Measurements from ENCODE around the gene HOXC5.

The HOXC5 gene

DNA sequence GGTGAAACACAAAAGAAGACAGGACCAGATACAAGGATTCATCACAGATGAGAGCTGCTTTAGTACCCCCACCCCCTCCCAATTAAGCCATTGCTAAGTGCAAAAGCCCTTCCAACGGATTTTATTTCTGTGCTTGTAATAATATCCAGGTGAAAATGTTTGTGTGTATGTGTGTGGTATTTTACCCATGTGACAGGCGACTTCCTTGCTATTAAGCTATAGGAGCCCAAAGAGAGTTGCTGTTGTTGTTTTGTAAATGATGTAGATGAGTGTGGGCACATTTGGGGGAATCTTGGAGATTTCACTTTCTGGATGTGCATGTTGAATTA lies 17.6 kb downstream of the HOXC5 start:
- no peak overlapping the region for H3K27ac Mint-ChIP-seq
- no peak overlapping the region for H3K4me3 Mint-ChIP-seq
- peaks cover 73% of the 10 kb centered on the region for H3K27me3 Mint-ChIP-seq
- no peak for ATAC-seq
- no peaks in the 10 kb centered on the region for H3K36me3 Mint-ChIP-seq
- peaks cover 44% of the 10 kb centered on the region for H3K4me1 Mint-ChIP-seq
- H3K9me3 Mint-ChIP-seq = no peaks in the 10 kb centered on the region

DNA sequence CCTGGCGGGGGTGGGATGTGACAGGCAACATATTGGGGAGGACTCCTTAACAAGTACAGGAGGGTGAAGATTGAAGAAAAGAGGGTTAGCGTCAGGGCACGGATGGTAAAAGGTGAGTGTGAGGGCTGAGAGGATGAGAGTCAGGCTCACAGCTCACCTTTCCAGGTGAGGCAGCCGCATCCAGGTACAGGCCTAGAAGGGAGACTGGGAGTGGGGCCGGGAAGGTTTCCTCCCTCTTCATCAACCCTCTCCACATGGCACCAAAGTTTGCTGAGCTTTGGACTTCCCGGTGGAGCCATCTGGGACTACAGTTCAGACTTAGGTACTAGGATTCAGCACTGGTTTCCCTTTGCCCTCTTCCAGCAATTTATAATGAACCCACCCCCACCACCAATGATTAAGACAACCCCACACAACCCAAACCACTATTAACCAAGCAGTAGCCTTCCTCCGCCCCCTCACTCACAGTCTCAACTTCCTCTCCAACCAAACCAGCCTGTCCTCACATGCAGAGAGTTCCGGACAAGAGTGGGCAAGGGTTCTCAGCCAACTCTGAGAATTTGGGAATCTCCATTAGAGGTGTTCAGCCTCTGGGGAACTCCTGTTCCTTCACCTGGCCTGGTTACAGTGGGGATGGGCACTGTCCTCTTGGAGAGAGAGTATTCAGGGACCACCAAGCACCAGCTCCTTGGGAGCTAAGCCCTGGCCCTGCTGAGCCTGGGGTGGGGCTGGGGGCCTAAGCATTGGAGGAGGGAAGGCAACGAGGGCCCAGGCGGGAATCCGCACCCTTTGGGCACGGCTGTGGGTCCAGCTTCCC lies 18.4 kb downstream of the HOXC5 start:
- Mint-ChIP-seq H3K27me3 (peaks cover 65% of the 10 kb centered on the region), H3K4me3 (no peak overlapping the region), H3K36me3 (no peaks in the 10 kb centered on the region), H3K9me3 (no peaks in the 10 kb centered on the region), H3K4me1 (peaks cover 52% of the 10 kb centered on the region), H3K27ac (no peak overlapping the region)
- no peak for ATAC-seq

DNA sequence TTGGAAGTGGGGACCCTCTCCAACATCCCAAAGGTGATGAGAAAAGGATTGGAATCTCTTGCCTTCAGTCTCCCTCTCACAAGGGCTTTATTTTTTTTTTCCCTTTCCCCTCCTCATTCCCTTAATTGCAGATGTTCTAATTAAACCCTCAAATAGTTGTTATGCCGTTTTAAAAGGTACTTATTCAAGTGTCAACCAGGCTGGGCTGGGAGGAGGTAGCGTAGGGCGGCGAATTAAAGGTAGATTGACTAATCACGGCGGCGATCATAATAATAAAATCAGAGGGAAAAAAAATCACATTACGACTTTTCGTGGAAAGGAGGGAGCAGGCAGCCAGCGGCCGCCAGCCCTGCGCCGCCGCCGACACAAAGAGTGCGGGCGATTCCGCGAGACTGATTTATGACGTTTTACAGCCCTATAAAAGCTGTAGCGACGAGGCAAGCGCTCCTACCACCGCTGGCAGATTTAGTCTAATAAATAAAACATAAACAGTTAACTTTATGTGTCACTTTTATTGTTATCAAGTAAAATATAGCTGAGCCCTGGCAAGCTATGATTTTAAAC lies 19.1 kb downstream of the HOXC5 start:
- Mint-ChIP-seq H3K4me3 (peak overlapping the region; percentile 32), H3K27me3 (peaks cover 58% of the 10 kb centered on the region), H3K9me3 (no peaks in the 10 kb centered on the region), H3K4me1 (peaks cover 55% of the 10 kb centered on the region), H3K27ac (peak overlapping the region; percentile 91), H3K36me3 (no peaks in the 10 kb centered on the region)
- ATAC-seq = no peak

DNA sequence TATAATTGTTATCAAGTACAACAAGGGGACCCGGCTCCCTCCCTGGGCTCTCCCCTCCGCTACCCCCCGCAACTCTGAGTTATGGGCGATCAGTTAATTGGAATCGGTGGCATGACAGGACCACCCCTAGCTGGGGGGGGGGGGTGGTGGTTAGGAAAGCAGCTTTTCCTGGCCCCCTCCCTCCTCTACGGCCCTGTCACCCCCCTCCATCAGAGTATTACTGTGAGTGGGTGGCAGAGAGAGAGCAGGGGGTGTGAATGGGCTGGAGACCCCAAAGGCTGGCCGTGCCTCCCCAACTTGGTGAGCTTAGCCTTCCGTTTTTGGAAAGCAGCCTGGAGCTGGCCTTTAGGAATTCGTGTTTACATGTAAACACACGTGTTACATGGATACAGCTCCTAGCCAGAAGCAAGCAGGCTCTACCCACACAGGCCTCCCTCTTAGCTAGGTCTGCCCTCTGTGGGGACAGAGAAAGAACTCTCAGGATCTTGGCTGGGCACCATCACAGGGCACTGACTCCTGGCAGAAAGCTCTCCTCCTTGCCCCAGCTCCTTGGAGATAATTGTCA lies 19.7 kb downstream of the HOXC5 start:
- no peaks in the 10 kb centered on the region for H3K9me3 Mint-ChIP-seq
- H3K36me3 Mint-ChIP-seq = no peaks in the 10 kb centered on the region
- peaks cover 60% of the 10 kb centered on the region for H3K4me1 Mint-ChIP-seq
- peak overlapping the region; percentile 91 for H3K27ac Mint-ChIP-seq
- peaks cover 52% of the 10 kb centered on the region for H3K27me3 Mint-ChIP-seq
- ATAC-seq = no peak
- peak overlapping the region; percentile 94 for H3K4me3 Mint-ChIP-seq

DNA sequence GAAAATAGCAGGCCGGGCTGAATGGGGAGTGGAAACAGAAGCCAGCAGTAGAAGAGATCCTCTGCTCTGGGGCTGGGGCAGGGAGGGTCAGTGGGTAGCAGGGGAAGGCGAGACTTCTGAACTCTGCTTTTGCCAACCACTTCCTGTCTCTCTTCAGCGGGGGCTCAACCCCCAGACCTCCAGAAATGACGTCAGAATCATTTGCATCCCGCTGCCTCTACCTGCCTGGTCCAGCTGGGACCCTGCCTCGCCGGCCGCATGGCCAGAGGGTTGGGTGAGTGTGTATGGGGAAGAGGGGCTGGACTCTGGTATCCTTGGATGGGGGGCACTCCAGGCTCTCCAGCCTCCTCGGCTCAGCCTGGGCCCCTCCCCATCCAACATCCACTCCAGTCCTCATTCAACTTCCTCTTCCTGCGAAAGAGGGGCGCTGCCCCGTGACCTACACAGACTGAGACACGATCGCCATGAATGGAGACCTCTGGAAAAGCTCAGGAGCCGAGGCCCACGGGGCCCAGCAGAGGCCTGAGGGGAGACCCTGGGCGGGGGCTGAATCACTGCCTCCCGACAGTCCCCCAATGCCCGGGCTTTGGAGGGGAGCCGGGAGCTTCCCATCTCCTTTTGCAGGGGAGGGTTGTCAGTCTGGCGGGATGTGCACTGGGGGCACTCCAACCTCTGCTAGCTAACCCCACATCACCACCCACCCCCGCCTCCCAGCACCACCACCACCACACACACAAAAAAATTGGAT lies 20.3 kb downstream of the HOXC5 start:
- Mint-ChIP-seq H3K9me3 (no peaks in the 10 kb centered on the region), H3K4me1 (peaks cover 60% of the 10 kb centered on the region), H3K27ac (peak overlapping the region; percentile 91), H3K4me3 (peak overlapping the region; percentile 94), H3K27me3 (peaks cover 49% of the 10 kb centered on the region), H3K36me3 (peaks cover 1% of the 10 kb centered on the region)
- ATAC-seq = peak; percentile 84

DNA sequence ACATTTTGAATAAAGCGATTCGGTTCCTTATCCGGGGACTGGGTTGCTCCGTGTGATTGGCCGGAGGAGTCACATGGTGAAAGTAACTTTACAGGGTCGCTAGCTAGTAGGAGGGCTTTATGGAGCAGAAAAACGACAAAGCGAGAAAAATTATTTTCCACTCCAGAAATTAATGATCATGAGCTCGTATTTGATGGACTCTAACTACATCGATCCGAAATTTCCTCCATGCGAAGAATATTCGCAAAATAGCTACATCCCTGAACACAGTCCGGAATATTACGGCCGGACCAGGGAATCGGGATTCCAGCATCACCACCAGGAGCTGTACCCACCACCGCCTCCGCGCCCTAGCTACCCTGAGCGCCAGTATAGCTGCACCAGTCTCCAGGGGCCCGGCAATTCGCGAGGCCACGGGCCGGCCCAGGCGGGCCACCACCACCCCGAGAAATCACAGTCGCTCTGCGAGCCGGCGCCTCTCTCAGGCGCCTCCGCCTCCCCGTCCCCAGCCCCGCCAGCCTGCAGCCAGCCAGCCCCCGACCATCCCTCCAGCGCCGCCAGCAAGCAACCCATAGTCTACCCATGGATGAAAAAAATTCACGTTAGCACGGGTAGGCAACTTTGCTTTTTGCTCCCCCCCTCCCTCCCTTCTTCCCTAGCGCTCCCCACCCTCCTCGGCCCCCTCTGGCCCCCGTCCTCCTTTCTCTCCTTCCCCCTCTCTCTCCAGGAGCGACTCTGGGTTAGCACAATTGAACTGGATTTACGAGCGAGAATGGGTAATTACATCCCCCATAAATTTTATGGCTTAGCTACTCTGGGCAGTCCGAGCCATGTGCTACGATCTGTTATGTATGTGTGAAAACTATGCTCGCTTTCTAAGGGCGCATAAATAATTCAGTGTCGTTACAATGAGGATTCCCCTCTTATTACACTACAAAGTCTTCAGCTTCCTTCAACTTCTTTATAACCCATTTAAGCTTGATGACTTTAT lies 21.2 kb downstream of the HOXC5 start, which contains the start of gene HOXC4:
Gene HOXC4 (plus strand): TSS at position 85 of the 991 bp plus-strand sequence. CDS start 88 bp downstream, at position 173.
- no peaks in the 10 kb centered on the region for H3K9me3 Mint-ChIP-seq
- peak within 1 kb of the TSS; percentile 94 for H3K4me3 Mint-ChIP-seq
- H3K36me3 Mint-ChIP-seq = peaks cover 7% of the 10 kb centered on the region
- peak within 1 kb of the TSS; percentile 91 for H3K27ac Mint-ChIP-seq
- H3K4me1 Mint-ChIP-seq = peaks cover 60% of the 10 kb centered on the region
- H3K27me3 Mint-ChIP-seq = peaks cover 46% of the 10 kb centered on the region
- ATAC-seq = peak; percentile 84

DNA sequence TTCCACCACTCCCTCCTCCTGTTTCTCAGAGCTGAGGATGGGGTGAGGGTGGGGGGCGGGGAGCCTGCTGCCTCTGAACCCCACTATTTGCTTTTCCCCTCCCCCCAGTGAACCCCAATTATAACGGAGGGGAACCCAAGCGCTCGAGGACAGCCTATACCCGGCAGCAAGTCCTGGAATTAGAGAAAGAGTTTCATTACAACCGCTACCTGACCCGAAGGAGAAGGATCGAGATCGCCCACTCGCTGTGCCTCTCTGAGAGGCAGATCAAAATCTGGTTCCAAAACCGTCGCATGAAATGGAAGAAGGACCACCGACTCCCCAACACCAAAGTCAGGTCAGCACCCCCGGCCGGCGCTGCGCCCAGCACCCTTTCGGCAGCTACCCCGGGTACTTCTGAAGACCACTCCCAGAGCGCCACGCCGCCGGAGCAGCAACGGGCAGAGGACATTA lies 21.9 kb downstream of the HOXC5 start:
- H3K4me1 Mint-ChIP-seq = peaks cover 60% of the 10 kb centered on the region
- H3K36me3 Mint-ChIP-seq = peaks cover 10% of the 10 kb centered on the region
- peak overlapping the region; percentile 91 for H3K27ac Mint-ChIP-seq
- no peaks in the 10 kb centered on the region for H3K9me3 Mint-ChIP-seq
- peak overlapping the region; percentile 94 for H3K4me3 Mint-ChIP-seq
- H3K27me3 Mint-ChIP-seq = peaks cover 44% of the 10 kb centered on the region
- ATAC-seq = no peak

DNA sequence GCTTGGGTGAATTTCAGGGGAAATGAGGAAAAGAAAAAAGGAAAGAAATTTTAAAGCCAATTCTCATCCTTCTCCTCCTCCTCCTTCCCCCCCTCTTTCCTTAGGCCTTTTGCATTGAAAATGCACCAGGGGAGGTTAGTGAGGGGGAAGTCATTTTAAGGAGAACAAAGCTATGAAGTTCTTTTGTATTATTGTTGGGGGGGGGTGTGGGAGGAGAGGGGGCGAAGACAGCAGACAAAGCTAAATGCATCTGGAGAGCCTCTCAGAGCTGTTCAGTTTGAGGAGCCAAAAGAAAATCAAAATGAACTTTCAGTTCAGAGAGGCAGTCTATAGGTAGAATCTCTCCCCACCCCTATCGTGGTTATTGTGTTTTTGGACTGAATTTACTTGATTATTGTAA lies 22.7 kb downstream of the HOXC5 start:
- ATAC-seq = no peak
- Mint-ChIP-seq H3K36me3 (peaks cover 13% of the 10 kb centered on the region), H3K9me3 (no peaks in the 10 kb centered on the region), H3K27ac (no peak overlapping the region), H3K27me3 (peaks cover 41% of the 10 kb centered on the region), H3K4me1 (peaks cover 53% of the 10 kb centered on the region), H3K4me3 (no peak overlapping the region)

DNA sequence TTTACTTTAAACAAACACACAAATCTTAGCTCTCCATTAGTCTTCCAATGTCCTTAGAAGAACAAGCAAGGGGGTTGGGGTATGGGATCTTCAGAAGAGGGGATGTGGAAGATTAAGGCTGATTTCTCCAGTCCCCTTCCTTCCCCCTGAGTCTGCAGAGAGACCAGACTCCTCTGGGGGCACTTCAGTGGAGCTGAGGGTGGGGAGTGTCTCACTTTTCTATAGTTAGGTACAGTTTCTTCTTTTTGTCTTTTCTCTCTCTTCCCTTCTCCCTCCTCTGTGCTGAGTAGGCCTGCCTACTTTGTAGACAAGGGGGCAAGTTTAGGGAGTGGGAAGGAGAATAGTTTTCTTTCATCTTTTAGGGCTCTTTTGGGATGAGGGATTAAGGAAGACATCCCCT lies 23.3 kb downstream of the HOXC5 start:
- ATAC-seq = no peak
- H3K4me1 Mint-ChIP-seq = peaks cover 48% of the 10 kb centered on the region
- no peak overlapping the region for H3K4me3 Mint-ChIP-seq
- H3K27me3 Mint-ChIP-seq = peaks cover 37% of the 10 kb centered on the region
- H3K9me3 Mint-ChIP-seq = no peaks in the 10 kb centered on the region
- H3K27ac Mint-ChIP-seq = no peak overlapping the region
- H3K36me3 Mint-ChIP-seq = peaks cover 13% of the 10 kb centered on the region

DNA sequence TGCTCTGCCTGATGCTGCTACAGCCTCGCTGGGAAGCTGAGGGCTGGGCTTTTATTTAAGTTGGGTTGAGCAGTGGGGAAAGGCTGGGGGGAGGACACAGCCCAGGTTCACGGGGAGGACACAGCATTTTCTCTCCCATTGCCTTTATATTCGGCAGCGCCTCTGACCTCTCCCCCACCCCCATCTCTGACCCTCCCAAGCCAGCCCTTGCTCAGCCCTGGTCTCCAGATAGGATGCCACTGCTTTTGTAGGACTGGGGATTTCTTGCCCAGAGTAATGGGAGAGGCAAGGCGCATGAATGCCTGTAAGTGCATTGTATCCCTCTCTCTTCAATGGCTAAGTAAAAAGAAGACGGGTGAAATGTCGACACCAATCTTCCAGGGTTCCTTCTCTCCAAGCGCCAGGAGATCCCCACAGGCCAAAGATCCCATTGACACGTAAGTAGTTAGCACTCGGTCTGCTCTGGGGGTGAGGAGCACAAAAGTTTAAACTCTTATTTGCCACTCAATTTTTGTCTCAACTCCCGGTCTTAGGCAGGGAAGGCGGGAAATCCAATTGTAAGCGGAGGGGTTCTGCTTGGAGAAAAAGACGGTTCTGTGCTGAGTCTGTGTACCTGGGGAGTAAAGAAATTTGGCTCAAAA lies 25.4 kb downstream of the HOXC5 start:
- ATAC-seq = no peak
- H3K4me3 Mint-ChIP-seq = no peak overlapping the region
- H3K9me3 Mint-ChIP-seq = no peaks in the 10 kb centered on the region
- H3K27ac Mint-ChIP-seq = no peak overlapping the region
- peaks cover 27% of the 10 kb centered on the region for H3K4me1 Mint-ChIP-seq
- H3K36me3 Mint-ChIP-seq = peaks cover 13% of the 10 kb centered on the region
- H3K27me3 Mint-ChIP-seq = peaks cover 32% of the 10 kb centered on the region

DNA sequence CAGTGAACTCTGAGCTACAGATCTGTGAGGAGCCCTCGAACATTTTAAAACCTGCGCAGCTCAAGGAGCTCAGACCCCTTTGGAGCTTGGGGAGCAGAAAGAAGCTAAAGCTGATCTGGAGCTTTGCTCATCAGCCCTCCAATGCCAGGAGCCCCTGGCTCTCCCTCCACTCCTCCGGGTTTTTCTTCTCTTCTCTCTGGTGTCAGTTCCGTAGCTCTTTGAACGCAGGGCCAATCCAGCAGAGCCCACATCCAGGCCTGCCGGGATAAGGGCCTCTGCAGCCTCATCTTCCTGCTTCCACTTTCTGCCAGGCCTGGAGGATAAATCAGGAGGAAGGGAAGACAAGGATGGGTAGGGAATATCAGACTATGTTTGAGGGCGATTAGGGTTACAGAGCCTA lies 26.8 kb downstream of the HOXC5 start:
- no peak overlapping the region for H3K4me3 Mint-ChIP-seq
- H3K27me3 Mint-ChIP-seq = peaks cover 31% of the 10 kb centered on the region
- peaks cover 22% of the 10 kb centered on the region for H3K4me1 Mint-ChIP-seq
- no peak overlapping the region for H3K27ac Mint-ChIP-seq
- H3K36me3 Mint-ChIP-seq = peaks cover 13% of the 10 kb centered on the region
- ATAC-seq = no peak
- no peaks in the 10 kb centered on the region for H3K9me3 Mint-ChIP-seq

DNA sequence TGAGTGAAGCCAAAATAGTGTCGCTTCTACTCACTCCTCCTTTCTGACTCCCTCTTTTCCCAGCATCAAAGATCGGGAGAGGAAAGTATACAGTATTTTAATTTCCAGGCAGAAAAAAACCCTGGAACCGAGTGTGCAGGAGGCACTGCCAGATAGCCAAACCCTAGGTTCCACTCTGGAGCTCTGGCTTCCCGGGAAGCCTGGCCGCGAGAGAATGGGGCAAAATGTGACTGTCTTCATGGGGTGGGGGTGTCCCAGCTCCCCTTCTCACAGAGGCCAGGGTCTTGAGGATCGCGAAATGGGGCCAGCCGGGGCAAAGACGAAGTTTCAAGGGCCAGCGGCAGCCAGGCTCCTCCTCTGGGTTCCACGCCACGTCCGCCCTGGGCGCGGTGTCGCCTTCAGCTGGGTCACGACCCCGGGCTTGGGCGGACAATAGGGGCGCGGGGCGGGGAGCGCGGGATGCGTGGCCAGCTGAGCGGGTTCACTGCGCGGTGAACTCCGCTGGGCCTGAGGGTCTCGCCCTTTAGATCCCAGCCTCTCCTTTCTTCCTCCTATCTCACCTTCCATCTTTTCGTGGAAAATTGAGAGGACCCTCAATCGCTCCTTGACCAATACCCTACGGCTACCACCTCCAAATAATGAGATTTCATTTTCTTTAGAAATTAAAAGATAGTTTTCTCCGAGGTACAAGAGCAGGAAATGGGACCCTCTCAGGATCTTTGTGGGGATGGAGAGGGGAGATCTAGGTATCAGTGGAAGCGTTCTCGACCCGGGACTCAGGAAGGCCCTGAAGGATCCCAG lies 27.5 kb downstream of the HOXC5 start:
- Mint-ChIP-seq H3K9me3 (no peaks in the 10 kb centered on the region), H3K4me1 (peaks cover 17% of the 10 kb centered on the region), H3K4me3 (no peak overlapping the region), H3K27ac (no peak overlapping the region), H3K36me3 (peaks cover 13% of the 10 kb centered on the region), H3K27me3 (peaks cover 30% of the 10 kb centered on the region)
- peak; percentile 36 for ATAC-seq

DNA sequence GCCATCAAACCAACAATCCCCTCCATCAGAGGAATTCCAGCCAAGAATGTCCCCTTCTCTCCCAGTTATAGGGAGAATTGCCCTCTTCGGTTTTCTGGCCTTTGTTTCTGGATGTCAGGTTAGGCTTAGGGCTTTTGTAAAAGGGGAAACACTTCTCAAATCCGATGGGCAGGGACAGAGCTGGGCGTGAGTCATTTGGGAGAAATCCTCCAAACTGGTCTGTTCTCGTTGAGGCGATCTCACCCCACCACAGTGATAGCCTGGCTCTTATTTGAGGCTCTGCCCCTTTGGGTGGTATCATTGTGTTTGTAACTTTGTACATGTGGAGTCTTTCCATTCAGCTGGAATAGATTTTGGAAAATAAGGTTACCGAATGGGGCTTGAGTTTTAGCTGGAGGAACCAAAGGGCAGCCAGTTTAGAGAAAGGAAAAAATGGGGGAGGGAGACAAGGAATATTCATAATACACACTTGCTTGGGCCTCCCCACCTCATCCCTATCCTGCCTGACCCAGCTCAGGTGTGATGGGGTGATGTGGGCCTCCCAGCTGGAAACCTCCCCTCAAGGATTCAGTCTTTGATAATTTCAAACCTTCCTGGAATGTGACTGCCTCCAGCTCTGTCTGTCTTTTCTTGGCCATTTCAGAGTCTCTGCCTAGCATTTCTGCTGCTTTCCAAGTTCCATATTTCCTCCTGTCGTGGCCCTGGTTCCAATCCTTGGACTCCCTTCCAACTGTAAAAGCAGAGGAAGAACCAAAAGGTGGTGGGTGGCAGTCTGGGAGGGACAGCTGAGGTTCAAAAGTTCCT lies 28.3 kb downstream of the HOXC5 start:
- no peak for ATAC-seq
- Mint-ChIP-seq H3K36me3 (peaks cover 13% of the 10 kb centered on the region), H3K9me3 (no peaks in the 10 kb centered on the region), H3K4me3 (no peak overlapping the region), H3K4me1 (peaks cover 9% of the 10 kb centered on the region), H3K27me3 (peaks cover 32% of the 10 kb centered on the region), H3K27ac (no peak overlapping the region)
